Measurements from ENCODE around the gene HDHD3.

The HDHD3 gene

DNA sequence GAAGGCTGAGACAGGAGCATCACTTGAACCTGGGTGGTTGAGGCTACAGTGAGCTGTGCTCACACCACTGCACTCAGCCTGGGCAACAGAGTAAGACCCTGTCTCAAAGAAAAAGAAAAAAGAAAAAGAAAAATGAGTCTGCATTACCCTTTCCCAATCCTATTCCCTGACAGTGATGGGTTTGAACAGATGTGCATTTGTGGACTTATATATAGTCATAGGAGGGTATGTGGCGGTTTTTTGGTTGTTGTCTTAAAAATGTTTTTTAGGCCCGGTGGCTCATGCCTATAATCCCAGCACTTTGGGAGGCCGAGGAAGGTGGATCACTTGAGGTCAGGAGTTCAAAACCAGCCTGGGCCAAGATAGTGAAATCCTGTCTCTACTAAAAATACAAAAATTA is 13.4 kb downstream of the HDHD3 start:
- ATAC-seq (no peak), DNase-seq (no peak)

DNA sequence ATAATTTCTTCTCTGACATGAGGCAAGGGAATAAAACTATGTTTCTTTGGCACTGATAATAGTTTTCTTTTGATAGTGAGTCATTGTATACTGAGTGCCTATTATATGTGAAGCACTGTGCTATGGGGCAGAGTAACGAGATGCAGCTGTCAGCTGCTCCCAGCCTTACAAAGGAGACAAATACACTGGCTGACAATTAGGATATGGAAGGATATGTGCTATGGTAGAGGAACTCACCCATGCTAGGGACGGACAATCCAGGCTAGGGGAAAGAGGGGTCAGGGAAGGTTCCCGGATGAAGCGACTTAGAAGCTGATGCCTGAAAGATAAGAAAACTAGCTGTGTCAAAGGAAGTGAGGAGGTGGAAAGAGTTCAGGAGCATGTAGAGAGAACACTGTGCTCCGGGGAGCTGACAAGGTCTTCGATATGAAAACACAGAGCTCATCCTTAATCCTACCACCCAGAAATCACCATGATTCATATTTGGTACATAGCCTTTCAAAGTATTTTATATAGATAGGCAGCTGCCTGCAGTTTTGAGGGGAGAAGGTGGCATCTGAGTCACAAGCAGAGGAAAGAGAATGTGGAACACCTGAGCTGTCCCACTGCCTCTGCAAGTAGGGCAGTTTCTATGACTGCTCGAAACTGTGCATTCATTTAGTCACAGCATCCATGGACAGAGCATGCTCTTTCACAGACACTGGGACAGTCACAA is 15.3 kb downstream of the HDHD3 start:
- DNase-seq (peak; percentile 34), ATAC-seq (peak; percentile 97)

DNA sequence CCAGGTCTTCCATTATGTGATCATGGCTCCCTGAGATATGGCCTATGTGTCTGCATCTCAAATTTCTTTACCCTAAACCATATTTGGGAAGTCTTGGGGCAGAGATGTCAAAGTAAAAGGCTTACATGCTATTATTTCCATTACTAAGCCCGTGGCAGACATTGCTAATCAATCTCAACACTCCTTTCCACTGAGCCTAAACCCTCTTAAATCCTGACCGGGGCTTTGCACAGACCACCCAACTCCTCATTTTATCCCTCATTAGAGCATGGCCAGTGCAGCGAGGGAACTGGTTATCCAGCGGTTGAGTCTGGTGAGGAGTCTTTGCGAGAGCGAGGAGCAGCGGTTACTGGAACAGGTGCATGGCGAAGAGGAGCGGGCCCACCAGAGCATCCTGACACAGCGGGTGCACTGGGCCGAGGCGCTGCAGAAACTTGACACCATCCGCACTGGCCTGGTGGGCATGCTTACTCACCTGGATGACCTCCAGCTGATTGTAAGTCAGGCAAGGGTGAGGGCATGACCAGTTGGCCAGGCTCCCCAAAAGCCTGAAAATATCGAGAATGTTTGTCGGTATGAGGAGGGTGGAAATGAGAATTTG is 16.4 kb downstream of the HDHD3 start:
- ATAC-seq (no peak), DNase-seq (no peak)

DNA sequence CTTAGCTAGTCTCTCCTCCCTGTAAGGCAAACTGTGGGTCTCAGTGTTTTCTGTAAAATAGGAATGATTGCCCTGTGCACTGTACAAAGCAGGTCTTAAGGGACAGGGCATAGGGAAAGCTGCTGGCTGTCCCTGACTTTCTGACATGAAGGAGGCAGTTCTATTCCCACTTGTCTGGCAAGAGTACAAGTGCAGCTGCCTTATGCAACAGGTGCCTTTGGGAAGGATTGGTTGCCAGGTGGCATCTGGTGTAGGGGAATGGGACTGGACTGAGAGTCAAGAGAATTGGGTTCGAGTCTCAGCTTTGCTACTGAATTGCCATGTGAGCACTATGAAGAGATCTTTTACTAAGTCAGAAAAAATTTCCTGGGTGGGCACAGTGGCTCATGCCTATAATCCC is 17.4 kb downstream of the HDHD3 start:
- ATAC-seq (no peak), DNase-seq (no peak)

DNA sequence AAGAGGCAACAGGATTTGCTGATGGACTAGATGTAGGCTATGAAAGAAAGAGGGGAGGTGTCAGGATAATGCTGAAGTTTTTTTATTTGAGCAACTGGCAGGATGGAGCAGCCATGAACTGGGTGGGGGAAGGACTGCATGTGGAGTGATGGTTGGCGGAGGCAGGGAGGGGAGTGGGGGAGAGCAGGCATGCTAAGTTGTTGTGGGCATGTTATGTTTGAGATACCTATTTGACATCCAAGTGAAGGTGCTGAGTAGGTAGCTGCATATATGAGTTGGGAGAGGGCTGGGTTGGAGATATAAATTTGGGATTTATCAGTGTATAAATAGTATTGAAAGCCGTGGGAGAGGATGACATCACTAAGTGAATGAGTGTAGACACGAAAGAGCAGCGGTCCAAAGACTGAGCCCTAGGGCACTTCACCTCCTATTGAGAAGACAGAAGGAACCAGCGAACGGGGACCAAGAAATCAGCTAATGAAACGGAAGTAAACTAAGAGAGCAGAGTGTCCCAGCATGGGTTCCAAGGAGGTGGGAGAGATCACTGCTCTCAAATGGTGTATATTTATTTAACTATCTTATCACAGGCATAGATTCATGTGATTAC is 20.0 kb downstream of the HDHD3 start:
- no peak for DNase-seq
- no peak for ATAC-seq

DNA sequence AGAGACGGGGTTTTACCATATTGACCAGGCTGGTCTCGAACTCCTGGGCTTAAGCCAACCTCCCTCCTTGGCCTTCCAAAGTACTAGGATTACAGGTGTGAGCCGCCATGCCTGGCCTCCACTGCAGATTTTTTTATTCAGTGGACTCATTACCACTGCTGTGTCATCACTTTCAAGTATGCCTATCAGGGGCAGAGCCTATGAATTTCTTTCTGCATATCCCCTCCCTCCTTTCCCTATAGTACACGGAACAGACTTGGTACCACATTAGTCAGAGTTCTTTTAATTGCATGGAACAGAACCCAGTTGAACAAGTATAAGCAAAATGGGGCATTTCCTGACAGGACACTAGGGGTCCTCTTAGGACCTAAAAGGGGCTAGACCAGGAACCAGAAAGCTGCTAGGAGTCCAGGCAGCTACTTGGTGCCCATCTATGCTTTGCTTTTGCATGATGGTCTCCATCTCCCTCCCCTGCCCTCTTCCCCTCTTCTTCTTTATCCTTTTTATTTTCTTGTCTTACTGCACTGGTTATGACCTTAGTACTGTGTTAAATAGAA is 21.7 kb downstream of the HDHD3 start:
- DNase-seq (no peak), ATAC-seq (no peak)

DNA sequence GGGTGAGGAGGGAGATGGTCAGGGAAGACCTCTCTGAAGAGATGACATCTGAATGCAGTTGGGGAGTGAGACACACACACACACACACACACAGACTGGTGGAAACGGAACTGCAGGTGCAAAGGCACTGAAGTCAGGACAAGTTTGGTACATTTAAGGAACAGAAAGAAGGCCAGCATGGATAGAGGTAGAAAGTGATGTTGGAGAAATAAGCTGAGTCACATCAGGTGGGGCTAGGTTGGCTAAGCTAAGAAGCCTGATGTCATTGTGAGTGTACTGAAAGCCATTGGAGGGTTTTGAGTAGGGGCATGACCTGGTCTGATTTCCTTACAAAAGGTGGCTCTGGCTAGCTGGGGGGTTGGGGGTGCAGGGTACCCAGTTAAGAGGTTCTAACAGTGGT is 24.4 kb downstream of the HDHD3 start:
- ATAC-seq (no peak), DNase-seq (no peak)

DNA sequence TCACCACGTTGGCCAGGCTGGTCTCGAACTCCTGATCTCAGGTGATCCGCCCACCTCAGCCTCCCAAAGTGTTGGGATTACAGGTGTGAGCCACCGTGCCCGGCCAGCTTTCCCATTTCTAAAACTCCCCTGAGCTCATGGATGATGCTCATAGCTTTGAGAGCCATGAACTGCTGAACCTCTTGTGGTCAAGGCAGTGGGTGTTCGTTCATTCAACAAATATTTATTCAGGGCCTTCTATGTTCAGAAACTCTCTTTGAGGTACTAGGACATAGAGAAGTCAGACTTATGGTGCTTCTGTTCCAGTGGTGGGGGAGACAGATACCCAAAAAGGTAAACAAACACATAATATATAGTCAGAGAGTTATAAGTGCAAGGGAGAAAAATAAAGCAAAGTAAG is 24.8 kb downstream of the HDHD3 start:
- ATAC-seq = no peak
- DNase-seq = no peak

DNA sequence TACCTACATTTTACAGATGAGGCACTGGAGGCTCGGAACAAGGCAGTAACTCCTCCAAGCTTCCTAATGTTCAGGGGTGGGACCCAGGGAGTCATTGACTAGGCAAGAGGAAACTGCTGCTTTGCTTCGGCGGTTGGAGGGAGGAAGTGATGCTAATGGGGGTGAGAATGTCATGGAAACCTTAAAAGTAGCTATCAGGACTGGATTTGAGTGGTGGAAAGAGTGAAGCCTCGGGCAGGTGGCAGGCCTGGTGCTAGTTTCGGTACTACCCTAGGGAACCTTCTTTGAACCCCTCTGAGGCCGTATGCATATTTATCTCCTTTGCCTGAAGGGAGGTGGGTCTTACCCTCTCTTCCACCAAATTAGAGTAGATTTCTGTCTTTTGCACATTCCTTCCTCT is 25.8 kb downstream of the HDHD3 start:
- peak; percentile 72 for ATAC-seq
- DNase-seq = peak; percentile 65

DNA sequence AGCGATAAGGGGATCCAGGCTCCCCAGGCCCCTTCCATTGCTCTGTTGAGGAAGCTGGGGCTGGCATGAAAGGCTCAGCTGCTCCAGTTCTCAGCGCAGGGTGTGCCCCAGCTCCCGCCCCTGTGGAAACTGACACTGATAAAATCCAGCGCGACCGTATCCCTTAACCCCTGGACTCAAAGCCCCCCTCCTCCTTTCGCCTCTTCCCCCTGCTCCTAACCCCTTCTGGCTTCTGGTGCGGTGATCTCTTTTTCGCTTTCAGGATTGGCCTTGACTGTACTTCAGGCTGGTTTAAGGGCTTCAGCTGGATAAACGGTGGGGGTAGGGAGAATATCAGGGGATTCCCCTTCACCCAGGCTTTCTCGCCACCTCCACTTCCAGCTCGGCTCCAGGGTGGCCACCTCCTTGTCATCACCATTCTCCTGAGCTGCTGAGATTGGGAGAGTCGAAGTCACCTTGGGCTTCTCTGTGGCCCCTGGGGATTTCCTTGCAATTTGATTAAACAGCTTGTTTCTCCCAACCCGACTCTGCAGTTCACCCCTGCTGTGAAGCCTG is 26.6 kb downstream of the HDHD3 start:
- DNase-seq = peak; percentile 52
- peak; percentile 37 for ATAC-seq

DNA sequence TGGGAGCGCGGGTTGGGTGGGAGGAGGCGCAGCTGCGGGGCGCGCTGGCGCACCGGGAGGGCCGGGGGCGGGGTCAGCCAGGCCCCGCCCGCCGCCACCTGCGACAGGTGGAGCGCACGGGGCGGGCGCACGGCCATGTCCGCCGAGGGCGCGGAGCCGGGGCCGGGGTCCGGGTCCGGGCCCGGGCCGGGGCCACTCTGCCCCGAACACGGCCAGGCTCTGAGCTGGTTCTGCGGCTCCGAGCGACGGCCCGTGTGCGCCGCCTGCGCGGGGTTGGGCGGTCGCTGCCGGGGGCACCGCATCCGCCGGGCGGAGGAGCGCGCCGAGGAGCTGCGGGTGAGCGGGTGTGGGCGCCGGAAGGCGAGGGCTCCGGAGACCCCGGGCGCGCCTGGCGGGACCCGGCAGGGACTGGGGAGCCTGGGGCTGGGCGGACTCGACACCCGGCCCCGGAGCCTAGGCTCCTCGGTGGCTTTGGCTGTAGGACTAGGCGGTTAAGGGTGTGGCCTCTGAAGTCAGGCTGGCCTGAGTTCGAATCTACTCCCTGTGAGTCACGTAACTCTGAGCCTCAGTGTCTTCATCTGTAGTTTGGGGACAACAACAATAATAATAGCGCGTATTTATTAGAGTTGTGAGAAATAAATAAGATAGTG is 27.2 kb downstream of the HDHD3 start, which contains the start of gene BSPRY:
BSPRY (plus strand) TSS at position 97 of the 650 bp plus-strand sequence; CDS start at position 136, 39 bp downstream.
- ATAC-seq (peak; percentile 38), DNase-seq (peak; percentile 49)

DNA sequence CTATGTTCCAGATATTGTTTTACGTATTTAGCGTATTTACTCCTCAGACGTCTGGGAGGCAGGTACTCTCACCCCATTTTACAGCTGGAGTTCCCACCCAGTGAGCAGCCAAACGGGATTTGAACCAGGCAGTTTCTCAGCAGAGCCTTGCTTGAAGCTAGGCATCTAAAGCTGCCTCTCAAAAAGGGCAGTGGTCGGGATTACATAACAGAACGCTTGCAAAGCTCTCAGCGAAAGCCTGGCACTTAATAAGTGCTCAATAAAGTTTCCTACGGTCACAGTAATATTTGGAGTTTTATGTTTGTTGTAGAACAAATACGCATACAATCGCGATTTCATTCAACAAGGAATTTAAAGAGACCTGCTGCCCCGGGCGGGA is 27.7 kb downstream of the HDHD3 start:
- DNase-seq (no peak), ATAC-seq (no peak)

DNA sequence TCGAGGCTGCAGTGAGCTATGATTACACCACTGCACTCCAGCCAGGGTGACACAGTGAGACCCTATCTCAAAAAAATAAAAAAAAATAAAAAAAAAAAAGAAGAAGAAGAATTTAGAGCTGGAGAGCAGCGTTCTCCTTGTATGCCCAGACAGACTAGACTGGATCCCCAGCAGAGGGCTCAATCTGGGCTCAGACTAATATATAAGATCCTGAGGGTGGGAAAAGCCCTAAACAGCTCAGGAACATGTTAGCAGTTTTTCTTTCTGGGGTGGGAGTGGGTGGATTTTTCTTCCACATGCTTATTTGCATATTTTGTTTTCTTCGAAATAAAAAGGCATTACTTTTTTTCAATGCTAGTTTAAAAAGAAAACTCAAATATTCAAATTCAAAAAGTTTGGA is 28.3 kb downstream of the HDHD3 start:
- DNase-seq = no peak
- no peak for ATAC-seq

DNA sequence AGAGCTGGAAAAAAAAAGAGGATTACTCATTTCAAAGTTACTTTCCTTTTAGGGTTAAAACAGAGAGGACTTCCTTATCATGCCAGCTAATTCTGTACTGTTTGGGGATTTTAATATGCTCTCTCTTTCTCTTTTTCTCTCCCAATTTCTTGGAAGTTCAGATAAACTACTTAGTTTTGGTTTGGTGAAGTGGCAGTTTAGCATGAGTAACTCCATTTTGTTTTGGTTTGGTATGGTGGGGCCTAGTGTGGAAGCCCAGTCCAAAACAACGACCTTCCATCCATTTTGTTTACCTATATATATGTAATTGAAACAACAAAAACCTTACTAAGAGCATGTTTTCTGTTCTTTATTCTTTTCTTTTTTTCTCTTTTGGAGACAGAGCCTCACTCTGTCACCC is 31.1 kb downstream of the HDHD3 start:
- ATAC-seq = no peak
- no peak for DNase-seq

DNA sequence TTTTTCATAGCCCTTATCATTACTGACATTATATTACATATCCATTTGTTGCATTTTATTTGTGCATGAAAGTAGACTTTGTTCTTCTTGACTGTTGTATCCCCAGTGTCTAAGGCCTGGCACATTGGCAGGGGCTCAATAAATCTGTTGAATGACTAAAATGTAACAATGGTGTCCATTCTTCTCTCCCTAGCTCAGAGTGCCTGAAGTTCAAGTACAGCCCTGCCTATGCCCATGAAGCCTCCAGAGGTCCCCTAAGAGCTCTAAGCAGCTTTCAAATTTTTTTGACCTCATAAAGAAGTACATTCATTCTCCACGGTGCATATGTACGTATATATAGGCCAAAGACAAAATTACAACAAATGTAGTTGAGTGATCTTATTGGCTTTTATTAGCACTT is 31.6 kb downstream of the HDHD3 start:
- no peak for DNase-seq
- no peak for ATAC-seq

DNA sequence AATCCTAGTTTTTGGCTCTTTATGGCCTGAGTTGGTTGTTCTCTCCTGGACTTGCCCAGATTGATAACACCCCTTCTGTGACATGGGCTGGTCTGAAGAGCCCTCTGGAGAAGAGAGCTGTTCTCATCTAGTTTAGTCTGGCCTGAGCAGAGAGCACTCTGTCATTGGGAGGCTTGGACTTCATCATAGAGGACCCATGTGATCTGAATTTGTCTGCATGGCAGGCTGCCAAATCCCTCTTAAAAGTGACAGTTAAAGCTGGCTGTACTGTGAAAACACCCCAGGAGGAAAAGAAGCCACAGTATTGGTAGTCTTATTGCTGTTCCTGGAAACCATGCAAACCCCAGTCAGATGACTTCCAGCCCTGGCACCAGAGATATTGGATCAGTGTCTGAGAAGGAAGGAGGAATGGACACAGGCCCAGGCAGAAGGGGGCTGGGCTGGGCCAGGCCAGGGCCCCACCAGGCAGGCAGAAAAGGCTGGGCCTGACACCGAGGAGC is 33.0 kb downstream of the HDHD3 start:
- no peak for DNase-seq
- no peak for ATAC-seq

DNA sequence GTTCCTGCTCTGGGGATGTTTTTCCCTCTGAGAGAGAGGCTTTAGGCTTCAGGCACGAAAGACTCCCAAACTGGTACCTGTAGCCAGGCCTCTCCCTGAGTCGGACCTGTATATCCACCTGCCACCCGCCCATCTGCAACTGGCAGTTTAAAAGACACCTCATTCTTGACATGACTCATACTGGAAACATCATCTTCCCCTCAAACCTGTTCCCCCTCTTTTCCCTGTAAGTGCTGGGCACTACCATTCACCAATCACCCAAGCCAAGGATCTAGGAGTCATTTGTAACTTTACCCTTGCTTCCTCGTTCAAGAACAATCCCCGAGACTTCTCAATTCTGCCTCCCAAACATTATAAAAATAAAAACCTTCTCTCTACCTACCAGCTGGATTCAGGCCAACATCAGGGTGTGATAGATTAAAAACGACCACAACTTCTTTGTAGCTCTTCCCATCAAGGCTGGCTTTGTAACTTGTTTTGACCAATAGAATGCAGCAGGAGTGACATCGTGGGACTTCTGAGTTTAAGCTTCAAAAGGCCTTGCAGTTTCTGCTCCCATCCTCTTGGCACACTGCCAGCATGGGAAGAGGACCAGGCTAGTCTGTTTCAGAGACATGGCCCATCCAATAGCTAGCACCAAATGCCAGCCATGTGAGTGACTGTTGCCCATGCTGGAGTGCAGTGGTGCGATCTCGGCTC is 34.9 kb downstream of the HDHD3 start:
- DNase-seq = no peak
- ATAC-seq = no peak

DNA sequence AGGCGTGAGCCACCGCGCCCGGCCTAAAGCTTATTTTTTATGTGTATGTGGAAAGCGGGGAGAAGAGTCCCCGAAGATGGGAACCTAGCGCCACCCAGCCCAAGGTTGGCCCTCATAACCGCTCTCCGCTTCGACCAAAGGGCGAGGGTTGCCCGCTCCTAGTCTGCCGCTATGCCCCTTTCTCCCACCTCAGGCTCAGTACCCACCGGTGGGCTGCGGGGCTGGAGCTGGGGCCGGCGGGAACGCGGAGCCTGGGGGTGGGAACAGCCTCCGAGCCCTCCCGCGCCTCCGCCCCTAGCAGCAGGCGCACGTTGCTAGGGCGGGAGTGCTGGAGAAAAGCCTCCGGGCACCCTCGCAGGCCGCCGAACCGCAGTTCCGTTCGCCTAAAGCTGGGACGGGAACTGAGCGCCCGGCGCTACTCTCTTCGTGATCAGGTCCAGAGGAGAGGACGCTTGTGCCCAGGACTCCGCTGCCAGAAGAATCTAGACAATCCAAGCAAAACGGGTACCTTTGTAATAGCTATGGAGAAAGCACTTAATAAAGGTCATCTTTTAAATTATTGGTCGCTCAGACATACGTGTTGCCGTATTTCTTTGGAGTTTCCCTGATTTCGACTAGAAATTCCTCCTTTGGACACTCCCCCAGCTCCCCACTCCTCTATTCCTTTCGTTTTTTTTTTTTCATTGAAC is 36.6 kb downstream of the HDHD3 start, which contains the start of gene WDR31:
WDR31 (minus strand) TSS at position 265 of the 689 bp plus-strand sequence. CDS start 8,253 bp downstream, outside the sequence.
- peak; percentile 98 for ATAC-seq
- peak; percentile 87 for DNase-seq

DNA sequence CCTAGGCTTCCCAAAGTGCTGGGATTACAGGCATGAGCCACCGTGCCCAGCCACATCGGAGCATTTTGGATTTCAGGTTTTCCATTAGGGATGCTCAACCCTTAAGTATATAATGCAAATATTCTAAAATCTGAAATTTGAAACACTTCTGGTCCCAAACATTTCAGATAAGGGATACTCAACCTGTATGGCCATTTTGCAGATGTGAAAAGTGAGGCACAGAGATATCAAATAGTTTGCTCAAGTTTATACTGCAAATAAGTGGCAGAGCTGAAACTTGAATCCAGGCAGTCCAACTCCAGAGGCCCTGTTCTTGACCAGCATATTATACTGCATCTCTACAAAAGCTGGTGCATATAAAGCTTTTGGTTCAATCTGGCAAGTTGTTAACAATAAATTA is 39.1 kb downstream of the HDHD3 start:
- DNase-seq (no peak), ATAC-seq (no peak)

DNA sequence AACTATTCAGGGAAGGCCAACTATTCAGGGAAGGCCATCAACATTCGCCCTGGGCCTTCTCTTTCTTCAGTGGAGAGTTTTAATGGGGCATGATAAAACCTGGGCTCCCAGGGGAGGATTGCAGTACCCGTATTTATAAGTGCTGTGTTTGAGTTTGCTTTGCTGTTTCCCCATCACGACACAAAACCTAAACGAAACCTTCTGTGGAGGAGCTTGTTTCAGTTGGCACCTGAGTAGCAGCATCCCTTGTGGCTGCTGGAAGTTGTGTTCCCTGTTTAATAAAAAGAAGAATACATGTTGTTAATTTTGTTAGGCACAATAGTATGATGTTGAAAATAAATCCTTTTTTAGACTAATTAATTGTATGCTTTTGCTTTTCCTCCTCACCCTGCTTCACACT is 45.0 kb downstream of the HDHD3 start:
- DNase-seq (no peak), ATAC-seq (no peak)
